HL-60 (cell line): ENCODE measurements around the gene KNSTRN.

ENCODE experiments used
- GABPA ChIP-seq: IDR thresholded peaks from 2 replicates; pipeline ENCODE4 v1.6.1; 2012; ENCODE audit warnings: low read depth
- POLR2AphosphoS5 ChIP-seq: IDR thresholded peaks from 2 replicates; pipeline ENCODE4 v1.6.1; 2012; ENCODE audit warnings: low read depth
- SPI1 ChIP-seq: IDR thresholded peaks from 2 replicates; pipeline ENCODE4 v1.6.1; 2012; ENCODE audit warnings: low read depth, mild to moderate bottlenecking, borderline replicate concordance
- TF ChIP-seq, protein P1 (sequence below): IDR thresholded peaks from one replicate; pipeline ENCODE4 v1.5.1; 2011; ENCODE audit warnings: low read length, control low read depth, inconsistent platforms; ENCODE audit not compliant: insufficient read depth
- TF ChIP-seq, protein P2 (sequence below): IDR thresholded peaks from 2 replicates; pipeline ENCODE4 v1.6.1; 2012; ENCODE audit warnings: low read depth; ENCODE audit not compliant: insufficient replicate concordance

DNA sequence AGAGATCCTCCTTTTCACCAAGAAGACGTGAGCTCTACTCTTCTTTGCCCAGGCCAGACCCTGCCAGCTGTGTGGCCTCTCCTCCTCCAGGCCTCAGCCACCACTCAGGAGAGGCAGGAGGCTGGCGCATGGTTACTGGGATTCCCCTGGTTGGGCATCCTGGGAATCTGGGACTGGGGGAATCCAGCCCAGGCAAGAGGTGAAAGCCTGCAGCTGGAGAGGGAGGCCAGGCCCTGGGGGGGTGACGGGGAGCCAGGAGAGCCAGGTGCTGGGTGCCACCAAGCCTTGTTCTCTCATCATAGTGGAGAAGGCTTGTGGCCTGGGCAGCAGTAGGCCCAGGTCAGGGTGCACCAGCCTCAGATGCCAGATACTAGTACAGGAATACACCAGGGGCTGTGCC, 48.0 kb upstream of the KNSTRN start:
- TF ChIP-seq, protein P1, sequence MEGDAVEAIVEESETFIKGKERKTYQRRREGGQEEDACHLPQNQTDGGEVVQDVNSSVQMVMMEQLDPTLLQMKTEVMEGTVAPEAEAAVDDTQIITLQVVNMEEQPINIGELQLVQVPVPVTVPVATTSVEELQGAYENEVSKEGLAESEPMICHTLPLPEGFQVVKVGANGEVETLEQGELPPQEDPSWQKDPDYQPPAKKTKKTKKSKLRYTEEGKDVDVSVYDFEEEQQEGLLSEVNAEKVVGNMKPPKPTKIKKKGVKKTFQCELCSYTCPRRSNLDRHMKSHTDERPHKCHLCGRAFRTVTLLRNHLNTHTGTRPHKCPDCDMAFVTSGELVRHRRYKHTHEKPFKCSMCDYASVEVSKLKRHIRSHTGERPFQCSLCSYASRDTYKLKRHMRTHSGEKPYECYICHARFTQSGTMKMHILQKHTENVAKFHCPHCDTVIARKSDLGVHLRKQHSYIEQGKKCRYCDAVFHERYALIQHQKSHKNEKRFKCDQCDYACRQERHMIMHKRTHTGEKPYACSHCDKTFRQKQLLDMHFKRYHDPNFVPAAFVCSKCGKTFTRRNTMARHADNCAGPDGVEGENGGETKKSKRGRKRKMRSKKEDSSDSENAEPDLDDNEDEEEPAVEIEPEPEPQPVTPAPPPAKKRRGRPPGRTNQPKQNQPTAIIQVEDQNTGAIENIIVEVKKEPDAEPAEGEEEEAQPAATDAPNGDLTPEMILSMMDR: no peak
- TF ChIP-seq POLR2AphosphoS5 (no peak), SPI1 (no peak), GABPA (no peak)
- TF ChIP-seq, protein P2, sequence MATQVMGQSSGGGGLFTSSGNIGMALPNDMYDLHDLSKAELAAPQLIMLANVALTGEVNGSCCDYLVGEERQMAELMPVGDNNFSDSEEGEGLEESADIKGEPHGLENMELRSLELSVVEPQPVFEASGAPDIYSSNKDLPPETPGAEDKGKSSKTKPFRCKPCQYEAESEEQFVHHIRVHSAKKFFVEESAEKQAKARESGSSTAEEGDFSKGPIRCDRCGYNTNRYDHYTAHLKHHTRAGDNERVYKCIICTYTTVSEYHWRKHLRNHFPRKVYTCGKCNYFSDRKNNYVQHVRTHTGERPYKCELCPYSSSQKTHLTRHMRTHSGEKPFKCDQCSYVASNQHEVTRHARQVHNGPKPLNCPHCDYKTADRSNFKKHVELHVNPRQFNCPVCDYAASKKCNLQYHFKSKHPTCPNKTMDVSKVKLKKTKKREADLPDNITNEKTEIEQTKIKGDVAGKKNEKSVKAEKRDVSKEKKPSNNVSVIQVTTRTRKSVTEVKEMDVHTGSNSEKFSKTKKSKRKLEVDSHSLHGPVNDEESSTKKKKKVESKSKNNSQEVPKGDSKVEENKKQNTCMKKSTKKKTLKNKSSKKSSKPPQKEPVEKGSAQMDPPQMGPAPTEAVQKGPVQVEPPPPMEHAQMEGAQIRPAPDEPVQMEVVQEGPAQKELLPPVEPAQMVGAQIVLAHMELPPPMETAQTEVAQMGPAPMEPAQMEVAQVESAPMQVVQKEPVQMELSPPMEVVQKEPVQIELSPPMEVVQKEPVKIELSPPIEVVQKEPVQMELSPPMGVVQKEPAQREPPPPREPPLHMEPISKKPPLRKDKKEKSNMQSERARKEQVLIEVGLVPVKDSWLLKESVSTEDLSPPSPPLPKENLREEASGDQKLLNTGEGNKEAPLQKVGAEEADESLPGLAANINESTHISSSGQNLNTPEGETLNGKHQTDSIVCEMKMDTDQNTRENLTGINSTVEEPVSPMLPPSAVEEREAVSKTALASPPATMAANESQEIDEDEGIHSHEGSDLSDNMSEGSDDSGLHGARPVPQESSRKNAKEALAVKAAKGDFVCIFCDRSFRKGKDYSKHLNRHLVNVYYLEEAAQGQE: no peak
